Hepatocyte (in vitro differentiated cells): Measurements from ENCODE around the gene MRPL50. TPM values are rescaled to one million over a fixed set of nuclear protein-coding genes. Genes with fewer than 3 reads are reported as not detected.

Experiments
- DNase-seq: peaks from one replicate; pipeline ENCODE4 v3.0.0-alpha.2; 2016; ENCODE audit warnings: low spot score
- H2AFZ ChIP-seq: fragments of 200-600 bp; sonication (generic); 2 replicates; pipeline ENCODE4 v1.6.0; 2016; ENCODE audit warnings: antibody characterized with exemption, mild to moderate bottlenecking
- H3K27ac ChIP-seq: fragments of 200-600 bp; sonication (generic); 2 replicates; pipeline ENCODE4 v1.5.1; 2016; ENCODE audit warnings: mild to moderate bottlenecking
- H3K27me3 ChIP-seq: fragments of 200-600 bp; sonication (generic); 2 replicates; pipeline ENCODE4 v1.6.1; 2016
- H3K36me3 ChIP-seq: fragments of 200-600 bp; sonication (generic); replicated peaks from 2 replicates; pipeline ENCODE4 v1.5.1; 2016; ENCODE audit warnings: low read depth; ENCODE audit not compliant: insufficient read depth
- H3K4me1 ChIP-seq: fragments of 200-600 bp; sonication (generic); 2 replicates; pipeline ENCODE4 v1.5.1; 2016; ENCODE audit warnings: mild to moderate bottlenecking, moderate library complexity; ENCODE audit not compliant: insufficient read depth
- H3K4me2 ChIP-seq: fragments of 200-600 bp; sonication (generic); 2 replicates; pipeline ENCODE4 v1.6.0; 2016
- H3K4me3 ChIP-seq: fragments of 200-600 bp; sonication (generic); 2 replicates; pipeline ENCODE4 v1.5.1; 2016; ENCODE audit warnings: mild to moderate bottlenecking
- H3K79me2 ChIP-seq: fragments of 200-600 bp; sonication (generic); 2 replicates; pipeline ENCODE4 v1.6.0; 2017; ENCODE audit warnings: mild to moderate bottlenecking
- H3K9me2 ChIP-seq: fragments of 200-600 bp; sonication (generic); replicated peaks from 2 replicates; pipeline ENCODE4 v1.6.0; 2017; ENCODE audit warnings: mild to moderate bottlenecking; ENCODE audit not compliant: insufficient read depth
- H3K9me3 ChIP-seq: fragments of 200-600 bp; sonication (generic); 2 replicates; pipeline ENCODE4 v1.5.1; 2016; ENCODE audit warnings: low read depth, mild to moderate bottlenecking
- H4K20me1 ChIP-seq: fragments of 200-600 bp; sonication (generic); 2 replicates; pipeline ENCODE4 v1.6.0; 2016; ENCODE audit warnings: mild to moderate bottlenecking; ENCODE audit not compliant: insufficient read depth, poor library complexity, severe bottlenecking
- CTCF ChIP-seq: fragments of 200-600 bp; sonication (generic); IDR thresholded peaks from 2 replicates; pipeline ENCODE4 v1.5.1; 2016; ENCODE audit warnings: antibody characterized with exemption, mild to moderate bottlenecking; ENCODE audit not compliant: poor library complexity
- EZH2 ChIP-seq: fragments of 200-600 bp; sonication (generic); IDR thresholded peaks from 2 replicates; pipeline ENCODE4 v1.6.1; 2016; ENCODE audit warnings: antibody characterized with exemption, mild to moderate bottlenecking, borderline replicate concordance
- EZH2phosphoT487 ChIP-seq: fragments of 200-600 bp; sonication (generic); IDR thresholded peaks from one replicate; pipeline ENCODE4 v1.6.1; 2018; ENCODE audit warnings: antibody characterized with exemption, mild to moderate bottlenecking, low read depth, moderate library complexity; ENCODE audit not compliant: unreplicated experiment, severe bottlenecking
- WGBS: methylation state at CpG from one replicate; pipeline ENCODE4 v1.1.6; 2016; ENCODE audit warnings: low lambda C conversion rate; ENCODE audit errors: missing lambda C conversion rate; 5-methylcytosine and 5-hydroxymethylcytosine counted together
- polyA plus RNA-seq: library from polyadenylated mRNA; unstranded; fragments of >200 nt; fragmentation: Nextera tagmentation; extraction: Ambion mirVana; gene quantifications from 2 replicates; pipeline ENCODE4 v1.2.1, GENCODE V29; 2016
- total RNA-seq: library from RNA; depleted of rRNA; stranded (reverse); fragments of >200 nt; gene quantifications from 2 replicates; pipeline ENCODE4 v1.2.3, GENCODE V29; 2014

MRPL50 gene
- total and polyA plus RNA-seq, 2 experiments from 2014 or later: 22.8 to 23.7 TPM

- peaks cover 86% of the 10 kb centered on the region for H3K79me2 ChIP-seq
Observed at GRCh38 chr9:101394687-101395086, 3.7 kb downstream of the MRPL50 start.

GRCh38 chr9:101393135-101393534 lies 5.3 kb downstream of the MRPL50 start:
- H3K27ac ChIP-seq: no peak overlapping the region
- no peak overlapping the region for H3K4me3 ChIP-seq
- no peaks in the 10 kb centered on the region for H3K27me3 ChIP-seq
- H3K4me2 ChIP-seq: no peak overlapping the region
- WGBS: over 99% methylated on average over 3 of the region's 3 CpGs
- no peaks in the 10 kb centered on the region for H3K9me2 ChIP-seq
- H4K20me1 ChIP-seq: no peaks in the 10 kb centered on the region
- H2AFZ ChIP-seq: no peak overlapping the region
- no peak for DNase-seq
- H3K79me2 ChIP-seq: peaks cover 79% of the 10 kb centered on the region
- no peaks in the 10 kb centered on the region for H3K9me3 ChIP-seq
- TF ChIP-seq EZH2: no peak
- TF ChIP-seq EZH2phosphoT487: no peak
- TF ChIP-seq CTCF: no peak
- no peaks in the 10 kb centered on the region for H3K4me1 ChIP-seq
- H3K36me3 ChIP-seq: no peaks in the 10 kb centered on the region

More at GRCh38 chr9:101394687-101395086, 3.7 kb downstream of the MRPL50 start:
- no peak for DNase-seq
- no peaks in the 10 kb centered on the region for H3K36me3 ChIP-seq
- H3K4me1 ChIP-seq: no peaks in the 10 kb centered on the region
- H2AFZ ChIP-seq: no peak overlapping the region
- H3K9me2 ChIP-seq: no peaks in the 10 kb centered on the region
- no peaks in the 10 kb centered on the region for H3K9me3 ChIP-seq
- no peak overlapping the region for H3K27ac ChIP-seq
- TF ChIP-seq CTCF (no peak), EZH2phosphoT487 (no peak), EZH2 (no peak)
- 100% methylated on average over 1 of the region's 1 CpG for WGBS
- no peak overlapping the region for H3K4me2 ChIP-seq
- no peak overlapping the region for H3K4me3 ChIP-seq
- no peaks in the 10 kb centered on the region for H4K20me1 ChIP-seq
- H3K27me3 ChIP-seq: no peaks in the 10 kb centered on the region

- H3K27ac ChIP-seq: peak overlapping the region; percentile 42
- no peak overlapping the region for H3K4me2 ChIP-seq
Observed at GRCh38 chr9:101388507-101388993, 9.9 kb downstream of the MRPL50 start.

More at GRCh38 chr9:101388507-101388993, 9.9 kb downstream of the MRPL50 start:
- Histone ChIP-seq H3K4me1 (no peaks in the 10 kb centered on the region), H3K79me2 (peaks cover 35% of the 10 kb centered on the region), H2AFZ (no peak overlapping the region), H3K9me3 (no peaks in the 10 kb centered on the region), H4K20me1 (no peaks in the 10 kb centered on the region), H3K9me2 (no peaks in the 10 kb centered on the region), H3K27me3 (no peaks in the 10 kb centered on the region), H3K4me3 (no peak overlapping the region), H3K36me3 (no peaks in the 10 kb centered on the region)
- 88% methylated on average over 2 of the region's 2 CpGs for WGBS
- TF ChIP-seq EZH2phosphoT487: no peak
- TF ChIP-seq CTCF: peak; percentile 34
- no peak for DNase-seq
